Lower lobe of right lung (tissue), 2 donors: ENCODE measurements around the gene SLC35F3. TPM values are rescaled to one million over a fixed set of nuclear protein-coding genes. Genes with fewer than 3 reads are reported as not detected.
"Not testable (repeated sequence)": the region's sequence is repeated elsewhere in the genome, so short reads cannot be mapped to it uniquely, and the experiment has no call there.

Source experiments
- ATAC-seq, 2 donors: fragments of 200-7000 bp; cut with Tn5 transposase; one replicate each; pipeline ENCODE4 v1.9.1; 2020 to 2022; ENCODE audit warnings: mild to moderate bottlenecking in 2 of 2, moderate library complexity in 2 of 2
- DNase-seq: peaks from one replicate; pipeline ENCODE4 v3.0.0-alpha.2; 2020
- H3K27ac ChIP-seq: fragments of 200-600 bp; one replicate; pipeline ENCODE4 v1.8.0; 2022
- H3K27me3 ChIP-seq: fragments of 200-600 bp; one replicate; pipeline ENCODE4 v1.8.0; 2022; ENCODE audit warnings: low read depth
- H3K36me3 ChIP-seq: fragments of 200-600 bp; one replicate; pipeline ENCODE4 v1.8.0; 2022; ENCODE audit warnings: mild to moderate bottlenecking
- H3K4me1 ChIP-seq: fragments of 200-600 bp; one replicate; pipeline ENCODE4 v1.8.0; 2022
- H3K4me3 ChIP-seq: fragments of 200-600 bp; one replicate; pipeline ENCODE4 v1.8.0; 2022; ENCODE audit warnings: mild to moderate bottlenecking
- H3K9me3 ChIP-seq: fragments of 200-600 bp; one replicate; pipeline ENCODE4 v1.8.0; 2022
- intact Hi-C: fragments of 100-400 bp; cut with DNase I; formaldehyde crosslinking; loops from one replicate; pipeline ENCODE4 v1.11.0; 2022
- total RNA-seq: library from RNA; stranded (reverse); fragmentation: NEBNext Ultra II Directional; extraction: Animal tissue kit (Norgen Biotek cat#: 25700); gene quantifications from one replicate; pipeline ENCODE4 v1.2.1, GENCODE V29; 2021
- TF ChIP-seq, protein P1 (sequence below): fragments of 200-600 bp; IDR thresholded peaks from one replicate; pipeline ENCODE4 v1.8.0; 2022; ENCODE audit warnings: antibody characterized with exemption, mild to moderate bottlenecking
- donor health status: DM: no; HTN: yes; CAD: no; lungs with severe emphysema.

SLC35F3 gene
- total RNA-seq, 1 donor from 2014 or later, result 0.41 TPM

DNA sequence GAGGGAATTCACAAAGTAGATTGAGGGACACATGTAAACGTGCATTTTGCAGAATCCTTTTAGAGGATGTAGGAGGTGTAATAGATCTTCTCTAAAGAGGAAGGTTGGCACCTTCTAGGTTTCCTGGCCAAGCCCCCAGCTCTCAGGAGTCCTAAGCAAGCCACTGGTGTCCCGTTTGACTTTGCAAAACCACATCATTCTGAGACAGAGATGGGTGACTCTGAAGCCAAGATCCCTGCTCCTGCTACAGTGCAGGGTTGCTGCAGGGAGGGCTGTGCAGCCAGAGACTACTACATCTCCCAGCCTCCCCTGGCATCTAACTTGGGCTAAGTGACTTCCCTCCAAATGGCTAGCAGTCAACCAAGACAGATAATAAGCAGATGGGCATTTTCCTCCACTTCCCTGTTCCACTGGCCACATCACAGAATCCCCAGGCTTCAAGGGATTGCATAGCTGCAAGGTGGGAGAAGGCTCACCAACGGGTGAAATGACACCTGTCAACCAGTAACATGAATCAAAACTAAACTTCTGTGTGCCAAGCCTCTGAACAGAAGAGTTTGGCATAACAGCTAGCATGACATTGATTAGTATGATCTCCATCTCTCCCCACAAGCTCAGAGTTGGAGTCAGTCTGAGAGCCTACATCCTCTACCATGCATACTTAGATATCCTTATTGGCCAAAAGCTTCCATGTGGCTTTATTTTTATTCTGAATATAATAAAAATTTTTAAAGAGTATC, 339.2 kb downstream of the SLC35F3 start:
- Histone ChIP-seq H3K27ac (no peak overlapping the region), H3K4me3 (no peak overlapping the region), H3K4me1 (no peaks in the 10 kb centered on the region), H3K27me3 (no peaks in the 10 kb centered on the region), H3K9me3 (no peaks in the 10 kb centered on the region), H3K36me3 (no peaks in the 10 kb centered on the region)
- TF ChIP-seq, protein P1, sequence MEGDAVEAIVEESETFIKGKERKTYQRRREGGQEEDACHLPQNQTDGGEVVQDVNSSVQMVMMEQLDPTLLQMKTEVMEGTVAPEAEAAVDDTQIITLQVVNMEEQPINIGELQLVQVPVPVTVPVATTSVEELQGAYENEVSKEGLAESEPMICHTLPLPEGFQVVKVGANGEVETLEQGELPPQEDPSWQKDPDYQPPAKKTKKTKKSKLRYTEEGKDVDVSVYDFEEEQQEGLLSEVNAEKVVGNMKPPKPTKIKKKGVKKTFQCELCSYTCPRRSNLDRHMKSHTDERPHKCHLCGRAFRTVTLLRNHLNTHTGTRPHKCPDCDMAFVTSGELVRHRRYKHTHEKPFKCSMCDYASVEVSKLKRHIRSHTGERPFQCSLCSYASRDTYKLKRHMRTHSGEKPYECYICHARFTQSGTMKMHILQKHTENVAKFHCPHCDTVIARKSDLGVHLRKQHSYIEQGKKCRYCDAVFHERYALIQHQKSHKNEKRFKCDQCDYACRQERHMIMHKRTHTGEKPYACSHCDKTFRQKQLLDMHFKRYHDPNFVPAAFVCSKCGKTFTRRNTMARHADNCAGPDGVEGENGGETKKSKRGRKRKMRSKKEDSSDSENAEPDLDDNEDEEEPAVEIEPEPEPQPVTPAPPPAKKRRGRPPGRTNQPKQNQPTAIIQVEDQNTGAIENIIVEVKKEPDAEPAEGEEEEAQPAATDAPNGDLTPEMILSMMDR, result no peak
- intact Hi-C loops, result no loop called here
- ATAC-seq (no peak), DNase-seq (no peak)

DNA sequence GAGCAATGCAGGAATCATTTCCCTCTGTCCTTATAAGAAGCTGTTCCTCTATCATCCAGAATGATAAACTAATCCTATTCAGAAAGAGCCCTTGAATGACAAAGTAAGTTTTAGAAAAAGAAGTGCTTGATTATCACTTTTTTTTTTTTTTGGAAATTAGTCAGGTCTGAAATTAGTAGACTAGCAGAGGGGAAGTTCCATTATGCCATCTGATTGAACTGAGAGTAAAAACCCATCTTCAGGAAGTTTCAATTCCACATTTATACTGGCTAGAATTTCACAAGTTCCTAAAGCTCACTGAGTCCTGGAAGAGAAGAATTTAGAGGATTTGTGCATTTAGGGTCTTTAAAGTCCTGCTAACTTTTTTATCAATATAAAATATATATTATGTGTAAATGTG, 340.0 kb downstream of the SLC35F3 start:
- H3K4me1 ChIP-seq, result no peaks in the 10 kb centered on the region
- H3K36me3 ChIP-seq, result no peaks in the 10 kb centered on the region
- H3K27me3 ChIP-seq, result no peaks in the 10 kb centered on the region
- H3K9me3 ChIP-seq, result no peaks in the 10 kb centered on the region
- TF ChIP-seq, protein P1, result no peak
- DNase-seq (no peak), ATAC-seq (no peak)
- intact Hi-C loops, result no loop called here
- no peak overlapping the region for H3K27ac ChIP-seq
- H3K4me3 ChIP-seq, result no peak overlapping the region

DNA sequence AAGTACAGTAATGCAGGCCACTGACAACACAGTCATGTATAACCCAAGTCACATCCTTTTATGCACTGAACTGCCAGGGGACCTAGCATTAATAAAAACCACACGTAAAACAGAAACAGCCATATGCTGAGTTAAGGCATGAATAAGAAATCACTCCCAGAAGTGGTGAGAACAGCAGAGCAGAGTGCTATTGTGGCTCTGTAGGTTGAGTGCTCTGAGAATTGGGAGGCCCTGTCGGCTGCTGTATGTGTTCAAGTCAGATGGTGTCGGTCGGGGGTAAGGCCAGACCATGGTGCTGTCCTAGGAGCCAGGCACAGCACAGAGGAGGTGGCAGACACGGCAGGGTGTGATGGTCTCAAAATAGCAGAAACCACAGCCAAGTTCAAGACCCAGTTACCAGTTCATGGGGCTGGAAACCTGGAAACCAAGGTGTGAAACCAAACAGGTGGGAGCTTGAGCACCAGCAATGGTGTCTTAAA, 342.2 kb downstream of the SLC35F3 start:
- no peak overlapping the region for H3K4me3 ChIP-seq
- ATAC-seq, result no peak
- H3K36me3 ChIP-seq, result no peaks in the 10 kb centered on the region
- intact Hi-C loops, result no loop called here
- no peak overlapping the region for H3K27ac ChIP-seq
- no peaks in the 10 kb centered on the region for H3K9me3 ChIP-seq
- H3K4me1 ChIP-seq, result no peaks in the 10 kb centered on the region
- no peak for DNase-seq
- no peaks in the 10 kb centered on the region for H3K27me3 ChIP-seq
- TF ChIP-seq, protein P1, result no peak

DNA sequence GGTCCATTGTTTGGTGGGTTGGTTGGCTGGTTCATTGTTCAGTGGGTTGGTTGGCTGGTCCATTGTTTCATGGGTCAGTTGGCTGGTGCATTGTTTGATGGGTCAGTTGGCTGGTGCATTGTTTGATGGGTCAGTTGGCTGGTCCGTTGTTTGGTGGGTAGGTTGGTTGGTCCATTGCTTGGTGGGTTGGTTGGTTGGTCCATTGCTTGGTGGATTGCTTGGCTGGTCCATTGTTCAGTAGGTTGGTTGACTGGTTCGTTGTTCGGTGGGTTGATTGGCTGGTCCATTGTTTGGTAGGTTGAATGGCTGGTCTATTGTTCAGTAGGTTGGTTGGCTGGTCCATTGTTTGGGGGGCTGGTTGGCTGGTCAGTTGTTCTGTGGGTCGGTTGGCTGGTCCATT, 343.3 kb downstream of the SLC35F3 start:
- H3K4me1 ChIP-seq, H3K4me3 ChIP-seq, H3K27me3 ChIP-seq, H3K9me3 ChIP-seq, H3K36me3 ChIP-seq, intact Hi-C loops, H3K27ac ChIP-seq, ATAC-seq, DNase-seq: not testable (repeated sequence)

DNA sequence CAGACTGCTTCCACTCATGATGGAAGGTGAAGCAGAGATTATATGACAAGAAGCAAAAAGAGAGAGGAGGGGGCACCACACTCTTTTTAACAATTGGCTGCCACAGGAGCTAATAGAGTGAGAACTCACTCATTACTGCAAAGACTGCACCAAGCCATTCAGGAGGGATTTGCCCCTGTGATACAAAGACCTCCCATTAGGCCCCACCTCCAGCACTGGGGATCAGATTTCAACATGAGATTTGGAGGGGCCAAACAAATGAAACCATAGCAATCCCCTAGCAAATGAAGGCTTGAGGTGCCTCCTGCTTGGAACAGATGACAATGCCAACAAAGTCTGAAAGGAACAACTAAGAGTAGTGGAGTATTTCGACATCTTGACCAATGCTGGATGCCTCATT, 346.3 kb downstream of the SLC35F3 start:
- no peak overlapping the region for H3K4me3 ChIP-seq
- H3K36me3 ChIP-seq, result no peaks in the 10 kb centered on the region
- TF ChIP-seq, protein P1, result no peak
- intact Hi-C loops, result no loop called here
- DNase-seq, result no peak
- no peaks in the 10 kb centered on the region for H3K9me3 ChIP-seq
- no peaks in the 10 kb centered on the region for H3K4me1 ChIP-seq
- no peaks in the 10 kb centered on the region for H3K27me3 ChIP-seq
- no peak overlapping the region for H3K27ac ChIP-seq
- ATAC-seq, result no peak

DNA sequence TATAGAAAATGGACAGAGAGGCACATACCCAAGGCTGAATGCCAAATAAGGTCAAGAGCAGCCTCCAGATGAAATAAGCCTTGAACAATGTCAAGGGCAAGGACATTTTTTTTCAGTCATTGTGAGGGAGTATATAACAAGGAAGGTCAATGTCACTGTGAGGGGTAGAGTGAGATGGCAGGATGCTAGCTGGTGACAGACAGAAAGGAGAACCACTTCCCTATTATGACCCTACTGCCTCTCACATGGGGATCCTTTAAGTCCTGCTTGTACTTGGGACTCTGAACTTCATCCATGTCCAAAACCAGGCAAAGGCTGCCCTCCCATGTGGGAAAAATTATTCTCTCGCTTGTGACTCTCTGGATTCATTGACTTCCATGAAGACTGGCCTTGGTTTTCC, 349.3 kb downstream of the SLC35F3 start:
- Histone ChIP-seq H3K9me3 (no peaks in the 10 kb centered on the region), H3K4me1 (no peaks in the 10 kb centered on the region), H3K27me3 (no peaks in the 10 kb centered on the region), H3K27ac (no peak overlapping the region), H3K36me3 (no peaks in the 10 kb centered on the region), H3K4me3 (no peak overlapping the region)
- TF ChIP-seq, protein P1, result no peak
- no peak for ATAC-seq
- intact Hi-C loops, result no loop called here
- DNase-seq, result no peak
